NCI-H345 (cell line): ENCODE measurements around the gene PRR35.
"Not testable (repeated sequence)": the region's sequence is repeated elsewhere in the genome, so short reads cannot be mapped to it uniquely, and the experiment has no call there.

ENCODE experiments used
- DNase-seq: peaks from one replicate; lab custom pipeline; 2025; lab: John Stamatoyannopoulos, UW

The PRR35 gene

DNA sequence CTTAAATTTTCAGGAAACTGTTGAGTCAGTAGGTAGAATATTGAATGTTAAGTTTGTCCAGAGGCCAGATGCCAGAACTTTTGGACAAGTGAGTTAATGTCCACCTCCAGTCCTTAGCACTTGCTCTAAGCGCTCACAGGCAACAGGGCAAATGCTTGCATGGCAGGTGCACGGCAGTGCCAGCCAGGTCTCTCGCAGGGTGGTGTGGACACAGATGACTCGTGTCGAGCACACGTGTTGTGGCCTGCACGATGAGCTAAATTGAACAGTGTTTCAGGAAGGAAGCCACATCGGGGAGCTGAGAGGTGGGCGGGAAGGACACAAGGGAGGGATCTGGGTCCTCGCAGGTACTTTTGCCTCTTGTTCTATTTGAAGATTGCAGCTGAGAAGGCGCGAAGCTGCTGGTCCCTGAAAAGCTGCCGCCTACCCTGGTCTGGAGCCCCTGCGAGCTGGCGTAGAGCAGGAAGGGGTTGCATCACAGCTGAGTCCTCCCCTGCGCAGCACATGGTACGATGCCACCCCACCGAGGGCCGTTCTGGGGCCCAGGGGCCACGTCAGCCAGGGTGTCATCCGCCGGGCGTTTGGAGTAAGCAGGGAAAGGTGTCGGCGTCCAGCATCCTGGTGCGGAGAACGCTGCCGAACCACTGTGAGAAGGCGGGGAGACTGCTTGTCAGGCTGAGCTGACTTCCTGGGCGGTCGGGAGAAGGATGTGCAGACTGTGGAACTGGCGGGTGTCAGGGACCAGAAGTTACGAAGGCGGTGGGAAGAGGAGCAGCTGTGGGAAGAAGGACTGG lies 35.9 kb downstream of the PRR35 start:
- DNase-seq: no peak

DNA sequence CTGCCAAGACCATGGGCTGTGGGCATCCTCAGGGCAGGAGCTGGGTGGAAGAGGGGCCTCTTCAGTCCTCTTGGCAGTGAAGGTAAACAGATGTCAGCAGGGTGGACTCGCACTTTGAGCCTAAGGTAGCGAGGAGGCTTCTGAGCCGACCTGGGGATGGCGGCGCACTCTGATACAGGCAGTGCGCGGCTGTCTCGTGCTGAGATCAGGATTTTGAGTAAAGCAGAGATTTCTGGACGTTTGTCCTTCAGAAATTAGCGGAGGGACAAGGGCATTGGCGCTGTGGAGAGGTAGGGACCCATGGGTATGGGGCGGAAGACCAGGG lies 36.5 kb downstream of the PRR35 start:
- no peak for DNase-seq

DNA sequence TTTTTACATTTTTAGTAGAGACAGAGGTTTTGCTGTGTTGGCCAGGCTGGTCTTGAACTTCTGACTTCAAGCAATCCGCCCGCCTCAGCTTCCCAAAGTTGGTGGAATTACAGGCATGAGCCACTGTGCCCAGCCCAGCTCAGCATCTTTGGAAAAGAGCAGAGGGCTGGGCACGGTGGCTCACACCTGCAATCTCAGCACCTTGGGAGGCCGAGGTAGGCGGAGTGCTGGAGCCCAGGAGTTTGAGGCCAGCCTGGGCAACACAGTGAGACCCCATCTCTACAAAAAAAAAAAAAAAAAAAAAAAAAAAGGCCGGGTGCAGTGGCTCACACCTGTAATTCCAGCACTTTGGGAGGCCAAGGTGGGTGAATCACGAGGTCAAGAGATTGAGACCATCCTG lies 37.5 kb downstream of the PRR35 start:
- DNase-seq: not testable (repeated sequence)

DNA sequence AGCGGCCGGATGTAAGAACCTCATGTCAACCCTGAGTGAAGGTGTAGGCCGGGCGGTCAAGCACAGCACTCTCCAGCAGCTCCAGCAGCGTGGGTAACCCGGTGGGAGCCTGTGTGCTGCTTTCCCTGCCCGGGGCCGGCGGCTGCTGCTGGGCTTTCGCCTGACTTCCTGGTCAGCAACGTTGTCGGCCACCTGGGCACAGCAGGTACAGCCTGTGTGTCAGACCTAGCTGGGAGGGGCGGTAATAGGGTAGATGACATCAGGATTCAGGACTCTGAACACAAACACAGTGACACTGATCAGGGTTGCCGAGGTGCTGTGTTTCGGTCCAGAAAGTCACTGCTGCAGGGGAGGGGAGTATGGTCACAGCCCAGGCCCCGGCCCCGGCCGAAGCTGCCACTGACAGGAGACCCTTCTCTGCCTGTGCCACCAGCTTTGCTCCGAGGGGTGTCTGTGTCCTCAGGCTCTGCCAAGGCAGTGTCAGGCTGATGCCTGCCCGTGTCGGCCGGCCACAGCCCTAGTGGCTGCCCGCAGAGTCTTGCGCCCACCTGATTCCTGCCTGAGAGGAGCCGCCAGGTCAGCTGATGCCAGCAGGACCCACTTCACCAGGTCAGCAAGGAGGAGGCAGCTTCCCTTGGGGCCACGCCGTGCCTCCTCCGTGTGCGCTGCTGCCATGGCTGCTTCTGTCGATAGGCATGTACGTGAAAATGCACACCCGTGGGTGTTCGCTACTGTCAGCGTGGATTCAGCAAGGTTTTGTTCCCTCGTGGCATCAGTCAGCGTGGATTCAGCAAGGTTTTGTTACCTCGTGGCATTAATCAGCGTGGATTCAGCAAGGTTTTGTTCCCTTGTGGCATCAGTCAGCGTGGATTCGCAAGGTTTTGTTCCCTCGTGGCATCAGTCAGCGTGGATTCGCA lies 38.9 kb downstream of the PRR35 start:
- no peak for DNase-seq

DNA sequence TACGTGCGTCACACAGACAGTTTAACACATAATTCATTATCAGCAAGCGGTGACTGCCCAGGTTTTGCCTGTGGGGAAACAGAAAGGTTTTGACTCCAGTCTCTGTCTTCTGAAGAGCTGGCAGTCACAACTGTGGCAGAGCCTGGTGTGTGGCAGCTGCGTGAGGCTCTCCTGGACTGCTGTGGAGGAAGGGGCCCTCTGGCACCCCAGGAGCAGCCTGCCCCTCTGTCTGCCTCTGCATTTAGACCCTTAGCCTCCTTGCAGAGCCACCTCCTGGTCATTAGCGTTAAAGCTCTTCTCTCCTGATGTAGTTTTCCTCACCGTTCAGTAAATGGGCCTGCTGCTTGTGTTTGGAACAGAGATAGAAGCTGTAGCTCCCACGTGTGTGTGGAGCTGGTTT lies 40.6 kb downstream of the PRR35 start:
- no peak for DNase-seq

DNA sequence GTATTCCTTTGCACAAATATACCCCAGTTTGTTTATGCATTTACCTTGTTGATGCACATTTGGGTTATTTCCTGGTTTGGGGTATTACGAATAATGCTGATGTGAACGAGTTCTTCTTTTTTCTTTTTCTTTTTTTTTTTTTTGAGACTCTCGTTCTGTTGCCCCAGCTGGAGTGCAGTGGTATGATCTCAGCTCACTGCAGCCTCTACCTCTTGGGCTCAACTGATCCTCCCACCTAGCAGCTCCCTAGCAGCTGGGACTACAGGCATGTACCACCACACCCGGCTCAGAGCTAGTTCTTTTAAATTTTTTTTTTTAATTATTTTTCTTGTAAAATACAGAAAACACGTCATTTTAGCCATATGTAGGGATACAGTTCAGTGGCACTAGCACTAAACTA lies 43.7 kb downstream of the PRR35 start:
- no peak for DNase-seq

DNA sequence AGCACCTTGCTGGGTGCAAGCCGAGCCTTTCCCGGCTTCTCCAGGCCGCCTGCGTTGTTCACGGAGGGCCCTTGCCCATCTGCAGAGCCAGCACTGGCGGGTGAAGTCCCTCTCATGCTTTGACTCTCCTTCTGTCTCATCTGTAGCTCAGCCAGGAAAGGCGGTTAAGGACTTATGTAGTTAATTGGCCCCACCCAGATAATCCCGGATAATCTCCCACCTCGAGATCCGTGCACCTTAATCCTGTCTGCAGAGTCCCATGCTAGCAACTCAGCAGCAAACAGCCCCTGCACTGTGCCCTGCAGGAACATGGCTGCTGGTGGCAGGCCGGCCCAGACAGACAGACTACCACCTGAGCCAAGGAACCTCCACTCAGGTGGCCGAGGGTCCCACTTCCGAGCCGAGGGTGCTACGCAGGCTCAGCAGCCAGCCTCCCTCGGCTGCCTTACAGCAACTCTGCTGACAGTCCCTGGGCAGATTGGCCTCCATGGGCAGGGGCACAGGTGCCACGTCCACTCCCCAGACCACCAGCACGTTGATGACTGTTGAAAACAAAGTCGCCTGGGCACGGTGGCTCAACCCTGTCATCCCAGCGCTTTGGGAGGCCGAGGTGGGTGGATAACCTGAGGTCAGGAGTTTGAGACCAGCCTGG lies 46.6 kb downstream of the PRR35 start:
- no peak for DNase-seq

DNA sequence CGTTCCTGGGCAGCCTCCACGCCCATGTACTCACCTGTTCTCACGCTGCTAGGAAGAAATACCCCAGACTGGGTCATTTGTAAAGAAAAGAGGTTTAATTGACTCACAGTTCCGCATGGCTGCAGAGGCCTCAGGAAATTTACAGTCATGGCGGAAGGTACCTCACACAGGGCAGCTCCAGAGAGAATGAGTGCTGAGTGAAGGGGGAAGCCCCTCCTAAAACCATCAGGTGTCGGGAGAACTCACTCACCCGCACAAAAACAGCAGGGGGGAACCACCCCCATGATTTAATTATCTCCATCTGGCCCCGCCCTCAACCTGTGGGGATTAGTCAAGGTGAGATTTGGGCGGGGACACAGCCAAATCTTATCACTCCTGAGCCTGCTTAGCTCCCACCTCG lies 47.8 kb downstream of the PRR35 start:
- peak; percentile 75 for DNase-seq

DNA sequence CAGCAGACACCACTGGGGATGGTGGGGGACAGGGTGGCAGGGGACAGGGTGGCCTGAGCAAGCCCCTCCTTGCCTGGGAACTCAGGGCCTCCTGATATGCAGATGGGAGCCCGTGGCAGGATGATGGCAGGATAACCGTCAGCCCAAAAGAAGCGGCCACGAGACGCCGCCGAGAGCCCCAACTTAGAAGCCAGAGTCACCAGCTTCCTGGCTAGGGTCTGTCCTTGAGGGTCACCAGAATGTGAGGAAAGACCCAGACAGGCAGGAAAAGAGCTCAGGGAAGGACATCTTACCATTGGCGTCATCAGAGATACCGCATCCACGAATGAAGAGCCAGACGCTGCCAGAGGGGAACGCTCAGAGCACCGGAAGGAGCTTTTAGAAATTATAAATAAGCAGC lies 49.1 kb downstream of the PRR35 start:
- DNase-seq: no peak

DNA sequence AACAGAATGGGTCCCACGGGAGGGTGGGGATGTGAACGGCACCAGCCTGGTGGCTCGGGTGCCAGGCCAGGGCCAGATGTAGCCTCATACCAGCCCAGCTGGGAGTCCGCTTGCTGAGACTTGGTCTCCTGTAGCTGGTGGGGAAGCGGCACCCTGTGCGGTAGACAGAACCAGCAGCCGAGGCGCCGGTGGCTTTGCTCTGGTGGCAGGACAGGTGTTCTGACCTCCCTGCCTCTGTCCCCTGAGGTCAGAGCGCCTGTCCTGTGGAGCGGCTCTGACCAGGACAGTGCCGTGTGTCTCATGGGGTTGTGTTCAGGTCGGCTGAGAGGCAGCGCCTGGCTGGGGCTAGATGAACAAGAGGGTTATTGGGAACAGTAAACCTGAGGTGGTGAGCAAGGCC lies 49.8 kb downstream of the PRR35 start:
- DNase-seq: no peak

DNA sequence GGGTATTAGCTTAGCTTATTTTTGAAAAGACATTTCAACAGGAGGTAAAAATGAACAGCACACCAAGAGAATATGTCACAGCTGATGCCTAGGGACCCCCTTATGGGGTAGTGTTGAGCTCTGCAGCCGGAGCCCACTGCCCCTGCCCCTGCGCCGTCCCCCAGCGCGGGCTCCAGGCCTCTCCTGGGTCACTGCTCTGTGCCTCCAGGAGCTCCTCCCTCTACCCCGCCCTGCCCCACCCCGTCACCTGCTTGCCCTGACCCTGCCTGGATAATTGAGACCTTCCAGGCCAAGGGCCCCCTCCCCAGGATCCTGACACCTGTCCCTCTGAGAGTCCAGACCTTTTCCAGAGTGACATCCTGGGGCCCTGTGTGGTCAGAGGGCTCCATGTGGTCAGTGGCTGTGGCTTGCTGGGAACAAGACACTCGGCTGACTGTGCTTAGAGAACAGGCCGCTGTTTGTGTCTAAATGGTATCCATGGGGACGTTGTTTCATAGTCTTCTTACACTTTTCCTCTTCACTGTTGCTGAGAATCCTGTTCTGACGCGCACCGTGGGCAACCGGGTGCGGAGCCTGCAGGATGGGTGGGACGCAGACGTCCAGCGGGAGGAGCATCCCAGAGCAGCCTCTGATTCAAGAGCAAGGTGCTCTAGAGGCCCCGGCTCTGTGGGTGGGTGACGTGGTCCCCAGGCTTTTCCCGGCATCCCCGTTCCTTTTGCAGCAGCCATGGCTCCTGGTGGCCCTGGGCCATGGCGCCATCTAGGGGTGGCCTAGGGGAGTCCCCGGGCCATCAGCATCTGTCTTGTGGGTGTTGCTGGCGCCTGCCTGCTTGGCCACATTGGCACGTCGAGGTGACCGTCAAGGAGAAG lies 50.6 kb downstream of the PRR35 start:
- DNase-seq: peak; percentile 19

DNA sequence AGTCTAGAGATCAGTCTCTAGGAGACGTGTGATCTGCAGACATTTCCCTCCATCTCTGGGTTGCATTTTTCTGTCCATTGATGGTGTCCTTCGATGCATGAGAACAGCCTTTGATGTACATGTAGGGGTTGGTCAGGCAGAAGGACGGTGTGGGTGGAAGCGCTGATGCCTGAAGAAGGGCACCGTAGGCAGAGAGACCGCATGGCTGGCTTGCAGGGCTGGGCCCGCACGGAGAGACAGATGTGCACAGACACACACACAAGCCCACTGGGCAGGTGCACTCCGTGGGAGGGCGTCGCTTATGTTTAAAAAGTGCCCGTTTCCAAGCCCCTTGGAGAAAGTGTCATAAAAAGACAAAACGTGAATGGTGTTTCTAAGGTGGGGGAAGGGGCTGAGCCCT lies 54.9 kb downstream of the PRR35 start:
- no peak for DNase-seq
